Thoracic aorta (tissue), 2 donors: ENCODE measurements around the gene LRRTM2. TPM values are rescaled to one million over a fixed set of nuclear protein-coding genes. Genes with fewer than 3 reads are reported as not detected.
A peak's percentile ranks its signal among the peaks of the same experiment; 100 is the strongest.
"Not testable (repeated sequence)": the region's sequence is repeated elsewhere in the genome, so short reads cannot be mapped to it uniquely, and the experiment has no call there.

ENCODE experiments used
- ATAC-seq: fragments of 150-250 bp; one replicate; pipeline ENCODE4 v1.8.0; 2017; ENCODE audit warnings: low read depth; ENCODE audit not compliant: insufficient number of reproducible peaks, low FRiP score
- DNase-seq: peaks from one replicate; pipeline ENCODE4 v3.0.0-alpha.2; 2020; ENCODE audit warnings: low spot score
- H3K27ac ChIP-seq, 2 donors: fragments of 200-600 bp; sonication (generic); 1 replicate in 1 of 2; 2 replicates in 1 of 2; pipeline ENCODE4 v1.5.1; 2016; ENCODE audit warnings: mild to moderate bottlenecking in 2 of 2, moderate library complexity in 2 of 2
- H3K27me3 ChIP-seq: fragments of 200-600 bp; sonication (generic); replicated peaks from 2 replicates; pipeline ENCODE4 v1.6.0; 2016; ENCODE audit warnings: mild to moderate bottlenecking; ENCODE audit not compliant: insufficient read depth
- H3K36me3 ChIP-seq: fragments of 200-600 bp; sonication (generic); one replicate; pipeline ENCODE4 v1.5.1; 2016
- H3K4me1 ChIP-seq, 2 donors: fragments of 200-600 bp; sonication (generic); 1 replicate in 1 of 2; 2 replicates in 1 of 2; pipeline versions ENCODE4 v1.5.1 to v1.6.0; 2016; ENCODE audit warnings: low read depth in 2 of 2, mild to moderate bottlenecking in 1 of 2; ENCODE audit not compliant: control insufficient read depth in 1 of 2
- H3K4me3 ChIP-seq: fragments of 200-600 bp; sonication (generic); 2 replicates; pipeline ENCODE4 v1.5.1; 2016; ENCODE audit warnings: mild to moderate bottlenecking
- H3K9me3 ChIP-seq: fragments of 200-600 bp; sonication (generic); 2 replicates; pipeline ENCODE4 v1.5.1; 2016
- CTCF ChIP-seq: fragments of 200-600 bp; sonication (generic); IDR thresholded peaks from one replicate; pipeline ENCODE4 v1.5.1; 2019; ENCODE audit warnings: antibody characterized with exemption
- total RNA-seq, 2 donors: library from RNA; depleted of rRNA; stranded (reverse); fragments of >200 nt; gene quantifications; one replicate each; pipeline versions ENCODE4 v1.1.0 to v1.2.3, GENCODE V29; 2016

LRRTM2 gene
- total RNA-seq = 1 to 10 TPM in 1 of 2 donors, under 1 TPM in 1; 0.27 to 1.9 TPM

- H3K9me3 ChIP-seq = no peaks in the 10 kb centered on the region
- peak within 1 kb of the TSS; percentile 28 for H3K4me3 ChIP-seq
- no peak within 1 kb of the TSS for H3K27ac ChIP-seq
- ATAC-seq (no peak), DNase-seq (no peak)
- H3K36me3 ChIP-seq = no peaks in the 10 kb centered on the region
- H3K27me3 ChIP-seq = no peaks in the 10 kb centered on the region
- H3K4me1 ChIP-seq = peaks cover 24 to 83% of the 10 kb centered on the region in 2 donors
- no peak for TF ChIP-seq CTCF
These were observed at the start of gene LRRTM2 for GRCh38 chr5:138874771-138875551. Gene LRRTM2, minus strand, starts transcription at chr5:138875335. Its CDS starts 424 bp downstream, at chr5:138874911.

- ATAC-seq (no peak), DNase-seq (no peak)
- Histone ChIP-seq H3K9me3 (no peaks in the 10 kb centered on the region), H3K4me3 (no peak overlapping the region), H3K4me1 (peaks cover 19 to 55% of the 10 kb centered on the region in 2 donors), H3K36me3 (peaks cover 22% of the 10 kb centered on the region), H3K27me3 (no peaks in the 10 kb centered on the region), H3K27ac (no peak overlapping the region)
- TF ChIP-seq CTCF = no peak
These were observed 47.4 kb upstream of the LRRTM2 start for GRCh38 chr5:138922494-138922893.

- not testable (repeated sequence) for ATAC-seq, H3K27me3 ChIP-seq, H3K4me3 ChIP-seq, H3K9me3 ChIP-seq, H3K27ac ChIP-seq, DNase-seq
- Histone ChIP-seq H3K4me1 (peaks cover 10 to 44% of the 10 kb centered on the region in 2 donors), H3K36me3 (peaks cover 20% of the 10 kb centered on the region)
These were observed 46.2 kb upstream of the LRRTM2 start for GRCh38 chr5:138921362-138921761.

GRCh38 chr5:138920181-138920580, 45.0 kb upstream of the LRRTM2 start:
- no peaks in the 10 kb centered on the region for H3K27me3 ChIP-seq
- peaks cover 8% of the 10 kb centered on the region for H3K36me3 ChIP-seq
- H3K4me1 ChIP-seq = peaks cover 10 to 41% of the 10 kb centered on the region in 2 donors
- H3K27ac ChIP-seq = no peak overlapping the region
- no peak for ATAC-seq
- no peaks in the 10 kb centered on the region for H3K9me3 ChIP-seq
- H3K4me3 ChIP-seq = no peak overlapping the region
- TF ChIP-seq CTCF = no peak
- DNase-seq = no peak

GRCh38 chr5:138918686-138919085, 43.6 kb upstream of the LRRTM2 start:
- DNase-seq (no peak), ATAC-seq (no peak)
- no peaks in the 10 kb centered on the region for H3K9me3 ChIP-seq
- no peak for TF ChIP-seq CTCF
- H3K27me3 ChIP-seq = no peaks in the 10 kb centered on the region
- no peak overlapping the region for H3K4me3 ChIP-seq
- peaks cover 10 to 38% of the 10 kb centered on the region in 2 donors for H3K4me1 ChIP-seq
- H3K27ac ChIP-seq = no peak overlapping the region
- no peaks in the 10 kb centered on the region for H3K36me3 ChIP-seq
